Neural cell (in vitro differentiated cells): ENCODE results near the gene FAM241A. TPM values are rescaled to one million over a fixed set of nuclear protein-coding genes. Genes with fewer than 3 reads are reported as not detected.
"Not testable (repeated sequence)": the region's sequence is repeated elsewhere in the genome, so short reads cannot be mapped to it uniquely, and the experiment has no call there.

ENCODE experiments used
- H2AFZ ChIP-seq: fragments of 200-600, 300-800 bp; sonication (generic), shearing (Covaris generic); 2 replicates; pipeline ENCODE4 v1.6.0; 2014; ENCODE audit warnings: low read depth, mild to moderate bottlenecking, antibody characterized with exemption, low read length, moderate library complexity
- H3F3A ChIP-seq: fragments of 200-600 bp; shearing (Covaris generic); 2 replicates; pipeline ENCODE4 v1.6.1; 2016; ENCODE audit warnings: mild to moderate bottlenecking, moderate library complexity, mixed read lengths, antibody characterized with exemption, low read length; ENCODE audit not compliant: insufficient read depth, poor library complexity, severe bottlenecking
- H3K27ac ChIP-seq: fragments of 200-600, 300-800 bp; sonication (generic), shearing (Covaris generic); 2 replicates; pipeline ENCODE4 v1.5.1; 2014; ENCODE audit warnings: mild to moderate bottlenecking, low read length, moderate library complexity
- H3K27me3 ChIP-seq: fragments of 300-800, 200-600 bp; sonication (generic), shearing (Covaris generic); 2 replicates; pipeline ENCODE4 v1.6.0; 2014; ENCODE audit warnings: mild to moderate bottlenecking, low read depth, low read length, moderate library complexity; ENCODE audit not compliant: insufficient read depth
- H3K36me3 ChIP-seq: fragments of 300-800, 200-600 bp; sonication (generic), shearing (Covaris generic); 2 replicates; pipeline ENCODE4 v1.5.1; 2014; ENCODE audit warnings: mild to moderate bottlenecking, antibody characterized with exemption, low read length, moderate library complexity; ENCODE audit not compliant: insufficient read depth
- H3K4me2 ChIP-seq: fragments of 300-800, 200-600 bp; sonication (generic), shearing (Covaris generic); 2 replicates; pipeline ENCODE4 v1.6.0; 2014; ENCODE audit warnings: mild to moderate bottlenecking, low read length
- H3K4me3 ChIP-seq: fragments of 300-800, 200-600 bp; sonication (generic), shearing (Covaris generic); 2 replicates; pipeline ENCODE4 v1.5.1; 2014; ENCODE audit warnings: mild to moderate bottlenecking, low read length, moderate library complexity
- H3K79me2 ChIP-seq: fragments of 200-600 bp; shearing (Covaris generic); replicated peaks from 2 replicates; pipeline ENCODE4 v1.6.0; 2014; ENCODE audit warnings: mild to moderate bottlenecking, low read length, moderate library complexity; ENCODE audit not compliant: insufficient read depth
- H3K9ac ChIP-seq: fragments of 300-800, 200-600 bp; sonication (generic), shearing (Covaris generic); 2 replicates; pipeline ENCODE4 v1.6.1; 2016; ENCODE audit warnings: mild to moderate bottlenecking, low read length, mixed read lengths
- H3K9me2 ChIP-seq: fragments of 200-600 bp; shearing (Covaris generic); 2 replicates; pipeline ENCODE4 v1.6.1; 2016; ENCODE audit warnings: mild to moderate bottlenecking, low read length, mixed read lengths; ENCODE audit not compliant: insufficient read depth
- H3K9me3 ChIP-seq: fragments of 200-600, 300-800 bp; sonication (generic), shearing (Covaris generic); 2 replicates; pipeline ENCODE4 v1.6.1; 2016; ENCODE audit warnings: mild to moderate bottlenecking, mixed run types, low read length, moderate library complexity, mixed read lengths
- H4K20me1 ChIP-seq: fragments of 200-600 bp; shearing (Covaris generic); 2 replicates; pipeline ENCODE4 v1.6.1; 2016; ENCODE audit warnings: mild to moderate bottlenecking, mixed run types; ENCODE audit not compliant: insufficient read depth
- EP300 ChIP-seq: fragments of 450-650 bp; conservative IDR thresholded peaks from 2 replicates; pipeline ENCODE4 v1.6.1; 2014; ENCODE audit warnings: antibody characterized with exemption, mild to moderate bottlenecking, moderate library complexity; ENCODE audit not compliant: poor library complexity, severe bottlenecking
- EZH2 ChIP-seq: fragments of 200-600, 300-800 bp; shearing (Covaris generic), sonication (generic); IDR thresholded peaks from 2 replicates; pipeline ENCODE4 v1.6.1; 2014; ENCODE audit warnings: antibody characterized with exemption, low read length, borderline replicate concordance, mild to moderate bottlenecking; ENCODE audit not compliant: insufficient read depth, poor library complexity, severe bottlenecking
- MXI1 ChIP-seq: fragments of 450-650 bp; conservative IDR thresholded peaks from 2 replicates; pipeline ENCODE4 v1.6.1; 2014; ENCODE audit warnings: antibody characterized with exemption, mild to moderate bottlenecking; ENCODE audit not compliant: poor library complexity, severe bottlenecking
- POLR2AphosphoS5 ChIP-seq: IDR thresholded peaks from 2 replicates; pipeline ENCODE4 v1.6.1; 2012
- RAD21 ChIP-seq: fragments of 450-650 bp; conservative IDR thresholded peaks from 2 replicates; pipeline ENCODE4 v1.6.1; 2014; ENCODE audit warnings: antibody characterized with exemption, mild to moderate bottlenecking, moderate library complexity
- SMC3 ChIP-seq: fragments of 450-650 bp; conservative IDR thresholded peaks from 2 replicates; pipeline ENCODE4 v1.6.1; 2014; ENCODE audit warnings: antibody characterized with exemption, mild to moderate bottlenecking, moderate library complexity; ENCODE audit not compliant: poor library complexity
- TAF1 ChIP-seq: IDR thresholded peaks from 2 replicates; pipeline ENCODE4 v1.6.1; 2012; ENCODE audit warnings: low read depth
- polyA plus RNA-seq: library from polyadenylated mRNA; depleted of rRNA; stranded (reverse); fragments of >200 nt; gene quantifications from 2 replicates; pipeline ENCODE4 v1.2.3, GENCODE V29; 2014
- TF ChIP-seq, protein P1 (sequence below): IDR thresholded peaks from 2 replicates; pipeline ENCODE4 v1.6.1; 2012; ENCODE audit warnings: borderline replicate concordance
- TF ChIP-seq, protein P2 (sequence below): fragments of 450-650 bp; IDR thresholded peaks from 2 replicates; pipeline ENCODE4 v1.5.1; 2014; ENCODE audit warnings: antibody characterized with exemption, mild to moderate bottlenecking, moderate library complexity; ENCODE audit not compliant: poor library complexity, severe bottlenecking

Gene FAM241A
- polyA plus RNA-seq, 1 donor from 2014 or later: 0.59 TPM

DNA sequence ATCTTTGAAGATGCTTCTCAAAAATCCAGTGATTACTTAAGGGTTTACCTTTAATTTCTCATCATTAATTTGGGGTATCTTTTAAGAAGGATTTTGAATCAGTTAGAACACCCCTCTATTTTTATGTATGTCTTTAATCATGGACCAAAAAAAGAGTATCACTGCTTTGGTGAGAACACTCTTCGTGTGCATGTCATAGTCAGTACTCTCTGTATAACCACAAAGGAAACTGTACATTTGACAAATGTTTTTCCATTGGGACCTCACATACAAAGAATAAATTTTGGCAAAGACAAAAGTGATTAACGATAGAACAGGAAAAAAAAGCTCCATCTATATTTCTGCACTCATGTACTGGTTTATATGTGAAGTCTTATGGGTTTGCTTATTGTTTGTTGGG is 31.3 kb downstream of the FAM241A start:
- Histone ChIP-seq H3F3A (no peaks in the 10 kb centered on the region), H3K27me3 (no peaks in the 10 kb centered on the region), H3K27ac (no peak overlapping the region), H3K9me3 (no peaks in the 10 kb centered on the region), H4K20me1 (no peaks in the 10 kb centered on the region), H3K36me3 (no peaks in the 10 kb centered on the region), H3K79me2 (no peaks in the 10 kb centered on the region), H3K9me2 (no peaks in the 10 kb centered on the region), H3K4me3 (no peak overlapping the region), H3K9ac (no peak overlapping the region), H2AFZ (no peak overlapping the region), H3K4me2 (no peak overlapping the region)
- no peak for TF ChIP-seq SMC3
- TF ChIP-seq TAF1: no peak
- TF ChIP-seq, protein P1, sequence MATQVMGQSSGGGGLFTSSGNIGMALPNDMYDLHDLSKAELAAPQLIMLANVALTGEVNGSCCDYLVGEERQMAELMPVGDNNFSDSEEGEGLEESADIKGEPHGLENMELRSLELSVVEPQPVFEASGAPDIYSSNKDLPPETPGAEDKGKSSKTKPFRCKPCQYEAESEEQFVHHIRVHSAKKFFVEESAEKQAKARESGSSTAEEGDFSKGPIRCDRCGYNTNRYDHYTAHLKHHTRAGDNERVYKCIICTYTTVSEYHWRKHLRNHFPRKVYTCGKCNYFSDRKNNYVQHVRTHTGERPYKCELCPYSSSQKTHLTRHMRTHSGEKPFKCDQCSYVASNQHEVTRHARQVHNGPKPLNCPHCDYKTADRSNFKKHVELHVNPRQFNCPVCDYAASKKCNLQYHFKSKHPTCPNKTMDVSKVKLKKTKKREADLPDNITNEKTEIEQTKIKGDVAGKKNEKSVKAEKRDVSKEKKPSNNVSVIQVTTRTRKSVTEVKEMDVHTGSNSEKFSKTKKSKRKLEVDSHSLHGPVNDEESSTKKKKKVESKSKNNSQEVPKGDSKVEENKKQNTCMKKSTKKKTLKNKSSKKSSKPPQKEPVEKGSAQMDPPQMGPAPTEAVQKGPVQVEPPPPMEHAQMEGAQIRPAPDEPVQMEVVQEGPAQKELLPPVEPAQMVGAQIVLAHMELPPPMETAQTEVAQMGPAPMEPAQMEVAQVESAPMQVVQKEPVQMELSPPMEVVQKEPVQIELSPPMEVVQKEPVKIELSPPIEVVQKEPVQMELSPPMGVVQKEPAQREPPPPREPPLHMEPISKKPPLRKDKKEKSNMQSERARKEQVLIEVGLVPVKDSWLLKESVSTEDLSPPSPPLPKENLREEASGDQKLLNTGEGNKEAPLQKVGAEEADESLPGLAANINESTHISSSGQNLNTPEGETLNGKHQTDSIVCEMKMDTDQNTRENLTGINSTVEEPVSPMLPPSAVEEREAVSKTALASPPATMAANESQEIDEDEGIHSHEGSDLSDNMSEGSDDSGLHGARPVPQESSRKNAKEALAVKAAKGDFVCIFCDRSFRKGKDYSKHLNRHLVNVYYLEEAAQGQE: no peak
- TF ChIP-seq, protein P2, sequence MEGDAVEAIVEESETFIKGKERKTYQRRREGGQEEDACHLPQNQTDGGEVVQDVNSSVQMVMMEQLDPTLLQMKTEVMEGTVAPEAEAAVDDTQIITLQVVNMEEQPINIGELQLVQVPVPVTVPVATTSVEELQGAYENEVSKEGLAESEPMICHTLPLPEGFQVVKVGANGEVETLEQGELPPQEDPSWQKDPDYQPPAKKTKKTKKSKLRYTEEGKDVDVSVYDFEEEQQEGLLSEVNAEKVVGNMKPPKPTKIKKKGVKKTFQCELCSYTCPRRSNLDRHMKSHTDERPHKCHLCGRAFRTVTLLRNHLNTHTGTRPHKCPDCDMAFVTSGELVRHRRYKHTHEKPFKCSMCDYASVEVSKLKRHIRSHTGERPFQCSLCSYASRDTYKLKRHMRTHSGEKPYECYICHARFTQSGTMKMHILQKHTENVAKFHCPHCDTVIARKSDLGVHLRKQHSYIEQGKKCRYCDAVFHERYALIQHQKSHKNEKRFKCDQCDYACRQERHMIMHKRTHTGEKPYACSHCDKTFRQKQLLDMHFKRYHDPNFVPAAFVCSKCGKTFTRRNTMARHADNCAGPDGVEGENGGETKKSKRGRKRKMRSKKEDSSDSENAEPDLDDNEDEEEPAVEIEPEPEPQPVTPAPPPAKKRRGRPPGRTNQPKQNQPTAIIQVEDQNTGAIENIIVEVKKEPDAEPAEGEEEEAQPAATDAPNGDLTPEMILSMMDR: no peak
- TF ChIP-seq MXI1: no peak
- TF ChIP-seq POLR2AphosphoS5: no peak
- no peak for TF ChIP-seq RAD21
- no peak for TF ChIP-seq EZH2
- no peak for TF ChIP-seq EP300

DNA sequence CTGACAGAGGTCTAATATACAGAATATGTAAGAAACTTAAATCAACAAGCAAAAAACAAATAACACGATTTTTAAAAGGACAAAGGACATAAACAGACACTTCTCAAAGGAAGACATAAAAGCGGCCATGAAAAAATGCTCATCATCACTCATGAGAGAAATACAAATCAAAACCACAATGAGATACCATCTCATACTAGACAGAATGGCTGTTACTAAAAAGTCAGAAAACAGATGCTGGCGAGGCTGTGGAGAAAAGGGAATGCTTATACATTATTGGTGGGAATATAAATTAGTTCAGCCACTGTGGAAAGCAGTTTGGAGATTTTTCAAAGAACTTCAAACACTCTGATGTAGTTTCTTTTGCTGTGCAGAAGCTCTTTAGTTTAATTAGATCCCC is 33.5 kb downstream of the FAM241A start:
- not testable (repeated sequence) for H3F3A ChIP-seq, H3K4me3 ChIP-seq, H3K36me3 ChIP-seq, H3K9me2 ChIP-seq, H3K27me3 ChIP-seq, H2AFZ ChIP-seq, H3K4me2 ChIP-seq, H3K9me3 ChIP-seq, H4K20me1 ChIP-seq, H3K27ac ChIP-seq, H3K9ac ChIP-seq, H3K79me2 ChIP-seq

DNA sequence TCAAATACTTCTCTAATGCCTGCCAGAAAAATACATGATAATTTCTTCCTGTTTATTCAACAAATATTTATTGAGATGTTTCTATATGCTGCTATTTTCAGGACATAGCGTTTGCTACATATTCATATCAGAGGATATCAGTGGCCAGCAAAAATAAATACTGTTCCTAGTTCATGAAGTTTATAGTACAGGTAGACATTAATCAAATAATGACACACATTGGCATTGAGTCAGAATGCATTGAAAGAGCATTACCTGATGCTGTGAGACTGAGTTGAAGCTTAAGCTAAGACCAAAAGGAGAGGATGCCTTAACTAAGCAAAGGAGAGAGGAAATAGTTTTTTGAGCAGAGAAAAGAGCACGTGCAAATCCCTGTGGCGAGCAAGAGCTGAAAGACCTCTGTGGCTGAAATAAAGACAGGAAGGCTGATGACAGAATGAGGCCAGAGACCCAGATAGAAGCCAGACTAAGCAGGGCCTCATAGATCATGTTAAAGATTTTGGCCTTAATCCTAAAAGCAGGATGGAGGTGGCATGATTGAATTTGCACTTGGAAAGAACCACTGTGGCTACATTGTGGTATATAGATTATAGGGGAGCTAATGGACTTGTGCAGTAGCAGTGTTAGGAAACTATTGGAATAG is 36.2 kb downstream of the FAM241A start:
- H3K79me2 ChIP-seq: no peaks in the 10 kb centered on the region
- H3K36me3 ChIP-seq: no peaks in the 10 kb centered on the region
- no peaks in the 10 kb centered on the region for H3K27me3 ChIP-seq
- H4K20me1 ChIP-seq: no peaks in the 10 kb centered on the region
- no peaks in the 10 kb centered on the region for H3K9me3 ChIP-seq
- no peak overlapping the region for H2AFZ ChIP-seq
- H3K9me2 ChIP-seq: no peaks in the 10 kb centered on the region
- H3K4me3 ChIP-seq: no peak overlapping the region
- no peak overlapping the region for H3K9ac ChIP-seq
- TF ChIP-seq TAF1 (no peak), RAD21 (no peak), POLR2AphosphoS5 (no peak), EZH2 (no peak), SMC3 (no peak), MXI1 (no peak), EP300 (no peak)
- TF ChIP-seq, protein P2: no peak
- TF ChIP-seq, protein P1: no peak
- no peak overlapping the region for H3K4me2 ChIP-seq
- no peak overlapping the region for H3K27ac ChIP-seq
- H3F3A ChIP-seq: no peaks in the 10 kb centered on the region
